GM18870 (cell line): ENCODE measurements around the gene CTNND2.

Source experiments
- ATAC-seq: cut with Tn5 transposase; IDR thresholded peaks from one replicate; pipeline ENCODE4 v1.9.1; 2021; ENCODE audit warnings: moderate library complexity; ENCODE audit not compliant: unreplicated experiment

Gene CTNND2

GRCh38 chr5:10964806-10965205 is 939.4 kb downstream of the CTNND2 start:
- ATAC-seq, result no peak

GRCh38 chr5:10958728-10959127 is 945.5 kb downstream of the CTNND2 start:
- ATAC-seq, result no peak

GRCh38 chr5:10949856-10950630 is 954.2 kb downstream of the CTNND2 start:
- ATAC-seq, result no peak

- ATAC-seq, result no peak
Observed at GRCh38 chr5:10946050-10946449, 958.2 kb downstream of the CTNND2 start.

GRCh38 chr5:10941900-10942299 is 962.3 kb downstream of the CTNND2 start:
- no peak for ATAC-seq

- no peak for ATAC-seq
Observed at GRCh38 chr5:10936081-10936855, 968.0 kb downstream of the CTNND2 start.

GRCh38 chr5:10935536-10935935 is 968.7 kb downstream of the CTNND2 start:
- ATAC-seq, result no peak

- ATAC-seq, result no peak
Observed at GRCh38 chr5:10934783-10935355, 969.4 kb downstream of the CTNND2 start.

GRCh38 chr5:10933121-10933520 is 971.1 kb downstream of the CTNND2 start:
- ATAC-seq, result no peak

GRCh38 chr5:10932426-10932825 is 971.8 kb downstream of the CTNND2 start:
- no peak for ATAC-seq

GRCh38 chr5:10927608-10928007 is 976.6 kb downstream of the CTNND2 start:
- no peak for ATAC-seq

GRCh38 chr5:10923310-10923709 is 980.9 kb downstream of the CTNND2 start:
- ATAC-seq, result no peak
